Tibial nerve (tissue), 4 donors: Measurements from ENCODE around the gene RABEP1. TPM values are rescaled to one million over a fixed set of nuclear protein-coding genes. Genes with fewer than 3 reads are reported as not detected.

ENCODE experiments used
- DNase-seq, 2 donors: peaks; one replicate each; pipeline ENCODE4 v3.0.0-alpha.2; 2019; ENCODE audit warnings: low spot score in 2 of 2
- H3K27ac ChIP-seq, 4 donors: fragments of 200-600 bp; sonication (generic) in 3 of 4; one replicate each; pipeline ENCODE4 v1.5.1; 2017 to 2019; ENCODE audit warnings: mild to moderate bottlenecking in 1 of 4
- H3K27me3 ChIP-seq, 2 donors: fragments of 200-600 bp; sonication (generic) in 1 of 2; one replicate each; pipeline versions ENCODE4 v1.5.1 to v1.6.0; 2017 to 2019
- H3K36me3 ChIP-seq, 3 donors: fragments of 200-600 bp; sonication (generic); one replicate each; pipeline ENCODE4 v1.5.1; 2018 to 2019
- H3K4me1 ChIP-seq, 4 donors: fragments of 200-600 bp; sonication (generic) in 3 of 4; one replicate each; pipeline ENCODE4 v1.5.1; 2017 to 2019
- H3K4me3 ChIP-seq, 4 donors: fragments of 200-600 bp; sonication (generic) in 3 of 4; one replicate each; pipeline ENCODE4 v1.5.1; 2017 to 2019; ENCODE audit warnings: mild to moderate bottlenecking in 1 of 4, moderate library complexity in 1 of 4
- H3K9me3 ChIP-seq, 4 donors: fragments of 200-600 bp; sonication (generic) in 3 of 4; one replicate each; pipeline ENCODE4 v1.5.1; 2017 to 2019
- EP300 ChIP-seq, 2 donors: sonication (generic); formaldehyde crosslinking; IDR thresholded peaks; one replicate each; pipeline ENCODE4 v1.6.1; 2017; ENCODE audit warnings: antibody characterized with exemption in 2 of 2, mild to moderate bottlenecking in 1 of 2
- POLR2A ChIP-seq, 2 donors: fragments of 450-650 bp; IDR thresholded peaks; one replicate each; pipeline ENCODE4 v1.6.1; 2017; ENCODE audit warnings: antibody characterized with exemption in 2 of 2, mild to moderate bottlenecking in 2 of 2, moderate library complexity in 2 of 2
- WGBS, 2 donors: methylation state at CpG; one replicate each; pipeline ENCODE4 v1.1.5; 2018; 5-methylcytosine and 5-hydroxymethylcytosine counted together
- total RNA-seq, 4 donors: library from RNA; depleted of rRNA; stranded (reverse); fragments of >200 nt; gene quantifications; one replicate each; pipeline ENCODE4 v1.1.0, GENCODE V29; 2016
- TF ChIP-seq, protein P1 (sequence below), 5 experiments: fragments of 200-600 bp in 3 of 5; fragments of 450-650 bp in 2 of 5; sonication (generic) in 3 of 5; IDR thresholded peaks; one replicate each; pipeline ENCODE4 v1.5.1; 2016 to 2019; ENCODE audit warnings: antibody characterized with exemption in 5 of 5, mild to moderate bottlenecking in 3 of 5, moderate library complexity in 2 of 5

The RABEP1 gene
- total RNA-seq, 4 donors from 2014 or later: 45.7 to 61.8 (median 47.7) TPM

GRCh38 chr17:5362162-5362811 lies 80.2 kb downstream of the RABEP1 start:
- H3K27me3 ChIP-seq: no peaks in the 10 kb centered on the region
- no peak for DNase-seq
- TF ChIP-seq, protein P1, sequence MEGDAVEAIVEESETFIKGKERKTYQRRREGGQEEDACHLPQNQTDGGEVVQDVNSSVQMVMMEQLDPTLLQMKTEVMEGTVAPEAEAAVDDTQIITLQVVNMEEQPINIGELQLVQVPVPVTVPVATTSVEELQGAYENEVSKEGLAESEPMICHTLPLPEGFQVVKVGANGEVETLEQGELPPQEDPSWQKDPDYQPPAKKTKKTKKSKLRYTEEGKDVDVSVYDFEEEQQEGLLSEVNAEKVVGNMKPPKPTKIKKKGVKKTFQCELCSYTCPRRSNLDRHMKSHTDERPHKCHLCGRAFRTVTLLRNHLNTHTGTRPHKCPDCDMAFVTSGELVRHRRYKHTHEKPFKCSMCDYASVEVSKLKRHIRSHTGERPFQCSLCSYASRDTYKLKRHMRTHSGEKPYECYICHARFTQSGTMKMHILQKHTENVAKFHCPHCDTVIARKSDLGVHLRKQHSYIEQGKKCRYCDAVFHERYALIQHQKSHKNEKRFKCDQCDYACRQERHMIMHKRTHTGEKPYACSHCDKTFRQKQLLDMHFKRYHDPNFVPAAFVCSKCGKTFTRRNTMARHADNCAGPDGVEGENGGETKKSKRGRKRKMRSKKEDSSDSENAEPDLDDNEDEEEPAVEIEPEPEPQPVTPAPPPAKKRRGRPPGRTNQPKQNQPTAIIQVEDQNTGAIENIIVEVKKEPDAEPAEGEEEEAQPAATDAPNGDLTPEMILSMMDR (IDR thresholded peaks at IDR 0.05): no peak
- no peak for TF ChIP-seq EP300 (IDR thresholded peaks at IDR 0.05)
- no peak for TF ChIP-seq POLR2A (IDR thresholded peaks at IDR 0.05)
- 73 to 75% methylated on average over 7 of the region's 7 CpGs for WGBS, 2 donors
- no peak overlapping the region for H3K27ac ChIP-seq
- peaks cover 0 to 78% (median 15%) of the 10 kb centered on the region in 3 donors for H3K36me3 ChIP-seq
- H3K9me3 ChIP-seq: no peaks in the 10 kb centered on the region
- H3K4me1 ChIP-seq: peaks cover 0 to 3% (median 0%) of the 10 kb centered on the region in 4 donors
- H3K4me3 ChIP-seq: no peak overlapping the region

DNA sequence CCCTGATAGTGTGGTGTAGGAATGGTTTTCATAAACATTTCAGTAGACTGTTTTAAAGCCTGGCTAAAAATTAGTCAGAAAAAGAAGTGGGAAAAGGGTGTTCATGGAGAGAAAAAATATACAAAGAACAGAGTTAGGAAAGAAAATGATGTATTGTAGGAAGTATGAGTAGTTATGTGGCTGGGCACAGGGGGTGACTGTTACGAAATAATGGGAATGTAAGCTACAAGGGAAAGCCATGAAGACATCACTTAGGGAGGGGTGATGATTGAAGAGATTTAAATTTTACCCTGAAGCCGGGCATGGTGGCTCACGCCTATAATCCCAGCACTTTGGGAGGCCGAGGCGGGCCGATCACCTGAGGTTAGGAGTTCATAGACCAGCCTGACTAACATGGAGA lies 82.1 kb downstream of the RABEP1 start:
- H3K36me3 ChIP-seq: peaks cover 0 to 75% (median 6%) of the 10 kb centered on the region in 3 donors
- no peak for DNase-seq
- no peaks in the 10 kb centered on the region for H3K9me3 ChIP-seq
- no peak for TF ChIP-seq POLR2A (IDR thresholded peaks at IDR 0.05)
- TF ChIP-seq EP300 (IDR thresholded peaks at IDR 0.05): no peak
- TF ChIP-seq, protein P1 (IDR thresholded peaks at IDR 0.05): no peak
- WGBS, 2 donors: 81% methylated on average over 6 of the region's 6 CpGs
- H3K4me3 ChIP-seq: no peak overlapping the region
- no peaks in the 10 kb centered on the region for H3K27me3 ChIP-seq
- H3K4me1 ChIP-seq: peaks cover 0 to 3% (median 0%) of the 10 kb centered on the region in 4 donors
- peak overlapping the region in 2 of 4 donors; percentile 34 to 65 for H3K27ac ChIP-seq

GRCh38 chr17:5364696-5365095 lies 82.6 kb downstream of the RABEP1 start:
- Histone ChIP-seq H3K36me3 (peaks cover 0 to 76% (median 6%) of the 10 kb centered on the region in 3 donors), H3K27ac (peak overlapping the region in 1 of 4 donors; percentile 54), H3K9me3 (no peaks in the 10 kb centered on the region), H3K4me3 (no peak overlapping the region), H3K27me3 (no peaks in the 10 kb centered on the region), H3K4me1 (peaks cover 0 to 3% (median 0%) of the 10 kb centered on the region in 4 donors)
- DNase-seq: no peak
- TF ChIP-seq, protein P1 (IDR thresholded peaks at IDR 0.05): no peak
- TF ChIP-seq EP300 (IDR thresholded peaks at IDR 0.05) (no peak), POLR2A (IDR thresholded peaks at IDR 0.05) (no peak)

DNA sequence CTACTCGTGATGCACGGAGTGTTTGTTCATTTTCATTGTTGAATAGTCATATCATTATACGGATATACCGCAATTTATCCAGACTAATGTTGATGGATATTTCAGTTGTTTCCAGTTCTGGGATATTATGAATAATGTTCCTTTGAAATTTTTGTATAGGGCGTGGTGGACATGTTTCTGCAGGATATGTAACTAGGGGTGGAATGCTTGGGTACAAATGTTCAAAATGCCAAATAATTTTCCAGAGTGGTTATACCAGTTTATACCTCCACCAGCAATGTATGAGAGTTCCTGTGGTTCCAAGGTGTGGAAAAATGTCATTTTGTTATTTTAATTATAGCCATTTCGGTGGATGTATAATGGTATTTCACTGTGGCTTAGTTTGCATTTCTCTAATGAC lies 83.7 kb downstream of the RABEP1 start:
- WGBS, 2 donors: 91% methylated on average over 6 of the region's 6 CpGs
- TF ChIP-seq EP300 (IDR thresholded peaks at IDR 0.05): no peak
- TF ChIP-seq, protein P1 (IDR thresholded peaks at IDR 0.05): no peak
- TF ChIP-seq POLR2A (IDR thresholded peaks at IDR 0.05): no peak
- Histone ChIP-seq H3K4me1 (peaks cover 0 to 3% (median 0%) of the 10 kb centered on the region in 4 donors), H3K27ac (no peak overlapping the region), H3K4me3 (no peak overlapping the region), H3K36me3 (peaks cover 0 to 76% (median 6%) of the 10 kb centered on the region in 3 donors), H3K9me3 (no peaks in the 10 kb centered on the region), H3K27me3 (no peaks in the 10 kb centered on the region)
- DNase-seq: no peak

GRCh38 chr17:5370411-5370810 lies 88.3 kb downstream of the RABEP1 start:
- WGBS, 2 donors: 91 to 97% methylated on average over 4 of the region's 4 CpGs
- DNase-seq: no peak
- peaks cover 0 to 95% (median 3%) of the 10 kb centered on the region in 3 donors for H3K36me3 ChIP-seq

More at GRCh38 chr17:5370411-5370810, 88.3 kb downstream of the RABEP1 start:
- TF ChIP-seq, protein P1 (IDR thresholded peaks at IDR 0.05): no peak
- no peak for TF ChIP-seq POLR2A (IDR thresholded peaks at IDR 0.05)
- no peak for TF ChIP-seq EP300 (IDR thresholded peaks at IDR 0.05)
- H3K4me3 ChIP-seq: no peak overlapping the region
- no peak overlapping the region for H3K27ac ChIP-seq
- H3K27me3 ChIP-seq: no peaks in the 10 kb centered on the region
- no peaks in the 10 kb centered on the region for H3K9me3 ChIP-seq
- H3K4me1 ChIP-seq: no peaks in the 10 kb centered on the region
